Panc1 (cell line): ENCODE results near the gene SPRN. TPM values are rescaled to one million over a fixed set of nuclear protein-coding genes. Genes with fewer than 3 reads are reported as not detected.
"Not testable (repeated sequence)": the region's sequence is repeated elsewhere in the genome, so short reads cannot be mapped to it uniquely, and the experiment has no call there.

Experiments
- ATAC-seq: fragments of 200-7000 bp; cut with Tn5 transposase; 2 replicates; pipeline ENCODE4 v1.9.1; 2020; ENCODE audit warnings: mild to moderate bottlenecking, moderate library complexity
- BruUV-seq: library from RNA; stranded (reverse); fragments of 400-500 nt; replicated peaks from 2 replicates; lab custom pipeline; 2021; lab: Mats Ljungman, UMichigan
- CTCF ChIA-PET: fragments of 300-600 bp; sonication (Branson Sonifier 250); formaldehyde crosslinking; loops from one replicate; lab custom pipeline; 2022; ENCODE audit warnings: antibody characterized with exemption; lab: Charles Lee
- POLR2A ChIA-PET: fragments of 300-600 bp; sonication (Branson Sonifier 250); formaldehyde crosslinking; loops from one replicate; lab custom pipeline; 2022; ENCODE audit warnings: antibody characterized with exemption; lab: Charles Lee
- DNase-seq: peaks from one replicate; pipeline ENCODE4 v3.0.0-alpha.2; 2010; ENCODE audit warnings: low read depth, low spot score
- H3K27ac ChIP-seq: 2 replicates; pipeline ENCODE4 v1.5.1; 2011; ENCODE audit warnings: mild to moderate bottlenecking, low read length, inconsistent platforms
- H3K27me3 ChIP-seq: fragments of 200-500 bp; sonication (Bioruptor generic); 2 replicates; pipeline ENCODE4 v1.6.0; 2014; ENCODE audit warnings: low read length, inconsistent platforms; ENCODE audit not compliant: control insufficient read depth, insufficient read depth
- H3K36me3 ChIP-seq: fragments of 200-500 bp; sonication (Bioruptor generic); 2 replicates; pipeline ENCODE4 v1.5.1; 2014; ENCODE audit warnings: inconsistent platforms, mild to moderate bottlenecking, low read length, moderate library complexity; ENCODE audit not compliant: control insufficient read depth, insufficient read depth
- H3K4me1 ChIP-seq: 2 replicates; pipeline ENCODE4 v1.5.1; 2011; ENCODE audit warnings: inconsistent platforms, mild to moderate bottlenecking, low read length, moderate library complexity; ENCODE audit not compliant: control insufficient read depth, insufficient read depth
- H3K4me3 ChIP-seq, 2 experiments: 2 replicates each; pipeline ENCODE4 v1.5.1; 2011 to 2012; ENCODE audit warnings: low read depth in 2 of 2, low read length in 2 of 2, mild to moderate bottlenecking in 2 of 2, inconsistent platforms in 1 of 2, moderate library complexity in 1 of 2
- H3K9me3 ChIP-seq: fragments of 200-500 bp; sonication (Bioruptor generic); 2 replicates; pipeline ENCODE4 v1.5.1; 2014; ENCODE audit warnings: low read depth, mild to moderate bottlenecking, inconsistent platforms, low read length, moderate library complexity; ENCODE audit not compliant: control insufficient read depth, insufficient read depth
- POLR2AphosphoS5 ChIP-seq: IDR thresholded peaks from 2 replicates; pipeline ENCODE4 v1.6.1; 2012; ENCODE audit warnings: mild to moderate bottlenecking, low read depth, low read length, moderate library complexity
- SIN3A ChIP-seq: IDR thresholded peaks from 2 replicates; pipeline ENCODE4 v1.6.1; 2012; ENCODE audit warnings: low read depth, mild to moderate bottlenecking, low read length, moderate library complexity, borderline replicate concordance; ENCODE audit not compliant: insufficient read depth
- TCF7L2 ChIP-seq: IDR thresholded peaks from 2 replicates; pipeline ENCODE4 v1.6.1; 2011; ENCODE audit warnings: mild to moderate bottlenecking, low read depth, low read length, inconsistent platforms
- in situ Hi-C: cut with HindIII; loops from 2 replicates; pipeline ENCODE4 v1.10.0; 2016; ENCODE audit warnings: low sequenced_read_pairs, low pct_unique_long_range_greater_than_20kb
- intact Hi-C: fragments of 100-400 bp; cut with micrococcal nuclease; formaldehyde crosslinking; loops from one replicate; pipeline ENCODE4 v1.10.0; 2022; ENCODE audit not compliant: unreplicated experiment
- total RNA-seq: library from RNA; stranded (reverse); gene quantifications from one replicate; pipeline ENCODE4 v1.2.1, GENCODE V29; 2021; ENCODE audit not compliant: unreplicated experiment
- TF ChIP-seq, protein P1 (sequence below): fragments of 450-650 bp; IDR thresholded peaks from 2 replicates; pipeline ENCODE4 v1.5.1; 2017; ENCODE audit warnings: mild to moderate bottlenecking
- TF ChIP-seq, protein P2 (sequence below), 2 experiments: IDR thresholded peaks; 2 replicates each; pipeline ENCODE4 v1.6.1; 2011 to 2012; ENCODE audit warnings: low read depth in 2 of 2, control low read depth in 1 of 2, low read length in 1 of 2, mild to moderate bottlenecking in 1 of 2, moderate library complexity in 1 of 2; ENCODE audit not compliant: insufficient read depth in 1 of 2

The SPRN gene
- total RNA-seq, 1 experiment from 2014 or later: 0.64 TPM

DNA sequence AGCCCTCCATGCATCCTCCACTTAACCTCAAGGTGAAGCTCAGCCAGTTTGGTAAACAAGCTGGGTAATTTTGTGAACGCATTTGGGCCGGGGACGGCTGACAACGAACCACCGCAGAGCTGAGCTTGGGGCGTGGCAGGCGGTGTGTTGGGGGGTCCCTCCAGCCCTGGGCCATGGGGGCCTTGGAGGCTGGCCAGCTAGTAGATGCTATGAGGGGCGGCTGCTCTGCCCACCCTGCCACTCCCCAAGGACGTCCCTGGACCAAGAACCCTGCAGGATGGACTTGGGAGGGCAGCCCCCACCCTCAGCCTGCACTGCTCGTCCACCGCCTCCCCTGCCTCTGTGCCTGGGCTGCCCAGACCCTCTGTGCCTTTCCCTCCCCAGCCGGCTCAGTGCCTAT is 17.4 kb upstream of the SPRN start:
- Histone ChIP-seq H3K4me3 (no peak overlapping the region), H3K36me3 (no peaks in the 10 kb centered on the region), H3K9me3 (no peaks in the 10 kb centered on the region), H3K4me1 (no peaks in the 10 kb centered on the region), H3K27me3 (no peaks in the 10 kb centered on the region), H3K27ac (no peak overlapping the region)
- CTCF ChIA-PET: no interaction called here
- no peak for ATAC-seq
- BruUV-seq: no TSS peak
- no peak for DNase-seq
- in situ Hi-C loops (no loop called here), intact Hi-C loops (no loop called here)
- TF ChIP-seq, protein P1, sequence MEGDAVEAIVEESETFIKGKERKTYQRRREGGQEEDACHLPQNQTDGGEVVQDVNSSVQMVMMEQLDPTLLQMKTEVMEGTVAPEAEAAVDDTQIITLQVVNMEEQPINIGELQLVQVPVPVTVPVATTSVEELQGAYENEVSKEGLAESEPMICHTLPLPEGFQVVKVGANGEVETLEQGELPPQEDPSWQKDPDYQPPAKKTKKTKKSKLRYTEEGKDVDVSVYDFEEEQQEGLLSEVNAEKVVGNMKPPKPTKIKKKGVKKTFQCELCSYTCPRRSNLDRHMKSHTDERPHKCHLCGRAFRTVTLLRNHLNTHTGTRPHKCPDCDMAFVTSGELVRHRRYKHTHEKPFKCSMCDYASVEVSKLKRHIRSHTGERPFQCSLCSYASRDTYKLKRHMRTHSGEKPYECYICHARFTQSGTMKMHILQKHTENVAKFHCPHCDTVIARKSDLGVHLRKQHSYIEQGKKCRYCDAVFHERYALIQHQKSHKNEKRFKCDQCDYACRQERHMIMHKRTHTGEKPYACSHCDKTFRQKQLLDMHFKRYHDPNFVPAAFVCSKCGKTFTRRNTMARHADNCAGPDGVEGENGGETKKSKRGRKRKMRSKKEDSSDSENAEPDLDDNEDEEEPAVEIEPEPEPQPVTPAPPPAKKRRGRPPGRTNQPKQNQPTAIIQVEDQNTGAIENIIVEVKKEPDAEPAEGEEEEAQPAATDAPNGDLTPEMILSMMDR: no peak
- TF ChIP-seq, protein P2, sequence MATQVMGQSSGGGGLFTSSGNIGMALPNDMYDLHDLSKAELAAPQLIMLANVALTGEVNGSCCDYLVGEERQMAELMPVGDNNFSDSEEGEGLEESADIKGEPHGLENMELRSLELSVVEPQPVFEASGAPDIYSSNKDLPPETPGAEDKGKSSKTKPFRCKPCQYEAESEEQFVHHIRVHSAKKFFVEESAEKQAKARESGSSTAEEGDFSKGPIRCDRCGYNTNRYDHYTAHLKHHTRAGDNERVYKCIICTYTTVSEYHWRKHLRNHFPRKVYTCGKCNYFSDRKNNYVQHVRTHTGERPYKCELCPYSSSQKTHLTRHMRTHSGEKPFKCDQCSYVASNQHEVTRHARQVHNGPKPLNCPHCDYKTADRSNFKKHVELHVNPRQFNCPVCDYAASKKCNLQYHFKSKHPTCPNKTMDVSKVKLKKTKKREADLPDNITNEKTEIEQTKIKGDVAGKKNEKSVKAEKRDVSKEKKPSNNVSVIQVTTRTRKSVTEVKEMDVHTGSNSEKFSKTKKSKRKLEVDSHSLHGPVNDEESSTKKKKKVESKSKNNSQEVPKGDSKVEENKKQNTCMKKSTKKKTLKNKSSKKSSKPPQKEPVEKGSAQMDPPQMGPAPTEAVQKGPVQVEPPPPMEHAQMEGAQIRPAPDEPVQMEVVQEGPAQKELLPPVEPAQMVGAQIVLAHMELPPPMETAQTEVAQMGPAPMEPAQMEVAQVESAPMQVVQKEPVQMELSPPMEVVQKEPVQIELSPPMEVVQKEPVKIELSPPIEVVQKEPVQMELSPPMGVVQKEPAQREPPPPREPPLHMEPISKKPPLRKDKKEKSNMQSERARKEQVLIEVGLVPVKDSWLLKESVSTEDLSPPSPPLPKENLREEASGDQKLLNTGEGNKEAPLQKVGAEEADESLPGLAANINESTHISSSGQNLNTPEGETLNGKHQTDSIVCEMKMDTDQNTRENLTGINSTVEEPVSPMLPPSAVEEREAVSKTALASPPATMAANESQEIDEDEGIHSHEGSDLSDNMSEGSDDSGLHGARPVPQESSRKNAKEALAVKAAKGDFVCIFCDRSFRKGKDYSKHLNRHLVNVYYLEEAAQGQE (IDR thresholded peaks at IDR 0.05; ENCODE audit: insufficient read depth in 1 of 2, low read depth in 2 of 2, low read length in 1 of 2): no peak
- TF ChIP-seq SIN3A: no peak
- TF ChIP-seq TCF7L2: no peak
- no peak for TF ChIP-seq POLR2AphosphoS5
- POLR2A ChIA-PET: no interaction called here

DNA sequence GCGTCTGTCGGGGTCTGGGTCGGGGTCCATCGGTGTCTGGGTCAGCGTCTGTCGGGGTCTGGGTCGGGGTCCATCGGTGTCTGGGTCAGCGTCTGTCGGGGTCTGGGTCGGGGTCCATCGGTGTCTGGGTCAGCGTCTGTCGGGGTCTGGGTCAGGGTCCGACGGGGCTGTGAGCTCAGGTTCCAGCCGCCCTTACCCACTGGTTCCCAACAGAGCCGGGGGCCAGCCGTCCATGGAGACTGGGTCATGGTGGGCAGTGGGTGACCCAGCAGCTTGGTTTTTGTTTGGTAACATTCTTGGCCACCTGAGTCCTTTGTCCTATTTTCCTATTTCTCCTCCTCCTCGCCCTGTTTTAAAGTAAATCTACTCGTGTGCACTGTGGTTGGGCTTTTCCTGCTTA is 16.9 kb upstream of the SPRN start:
- H3K4me3 ChIP-seq, POLR2A ChIA-PET, H3K36me3 ChIP-seq, BruUV-seq, CTCF ChIA-PET, H3K27me3 ChIP-seq, DNase-seq, in situ Hi-C loops, intact Hi-C loops, H3K4me1 ChIP-seq, H3K9me3 ChIP-seq, ATAC-seq, H3K27ac ChIP-seq: not testable (repeated sequence)

DNA sequence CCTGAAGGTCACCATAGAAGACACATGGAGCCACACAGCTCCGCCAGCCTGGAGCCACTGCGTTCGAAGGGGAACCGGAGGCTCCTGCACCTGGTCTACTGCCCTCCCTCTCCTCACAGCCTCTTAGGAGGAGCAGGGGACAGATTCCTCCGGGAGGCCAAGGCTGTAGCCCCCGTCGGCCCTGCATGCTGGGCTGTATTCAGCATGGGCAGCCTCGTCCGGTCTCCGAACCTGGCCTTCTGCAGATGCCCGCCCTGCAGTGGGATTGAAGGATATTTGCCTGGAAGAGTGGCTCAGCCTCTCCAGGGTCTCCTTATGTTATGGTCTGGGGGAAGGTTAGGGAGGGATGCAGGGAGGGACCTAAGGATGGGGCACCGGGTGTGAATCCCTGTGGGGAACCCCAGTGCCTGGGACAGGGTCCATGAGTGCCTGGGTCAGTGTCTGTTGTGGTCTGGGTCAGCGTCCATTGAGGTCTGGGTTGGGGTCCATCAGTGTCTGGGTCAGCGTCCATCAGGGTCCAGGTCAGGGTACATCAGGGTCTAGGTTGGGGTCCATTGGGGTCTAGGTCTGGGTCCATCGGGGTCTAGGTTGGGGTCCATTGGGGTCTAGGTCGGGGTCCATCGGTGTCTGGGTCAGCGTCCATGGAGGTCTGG is 16.3 kb upstream of the SPRN start:
- no peak for TF ChIP-seq POLR2AphosphoS5
- Histone ChIP-seq H3K27me3 (no peaks in the 10 kb centered on the region), H3K9me3 (no peaks in the 10 kb centered on the region), H3K27ac (no peak overlapping the region), H3K4me3 (no peak overlapping the region), H3K4me1 (no peaks in the 10 kb centered on the region), H3K36me3 (no peaks in the 10 kb centered on the region)
- ChIA-PET POLR2A (no interaction called here), CTCF (no interaction called here)
- intact Hi-C loops: no loop called here
- BruUV-seq: no TSS peak
- ATAC-seq (no peak), DNase-seq (no peak)
- in situ Hi-C loops: no loop called here
